NCI-H2196 (cell line): ENCODE data around the gene MTREX.

Experiments
- DNase-seq: peaks from one replicate; lab custom pipeline; 2025; ENCODE audit not compliant: unreplicated experiment; lab: John Stamatoyannopoulos, UW

The MTREX gene

DNA sequence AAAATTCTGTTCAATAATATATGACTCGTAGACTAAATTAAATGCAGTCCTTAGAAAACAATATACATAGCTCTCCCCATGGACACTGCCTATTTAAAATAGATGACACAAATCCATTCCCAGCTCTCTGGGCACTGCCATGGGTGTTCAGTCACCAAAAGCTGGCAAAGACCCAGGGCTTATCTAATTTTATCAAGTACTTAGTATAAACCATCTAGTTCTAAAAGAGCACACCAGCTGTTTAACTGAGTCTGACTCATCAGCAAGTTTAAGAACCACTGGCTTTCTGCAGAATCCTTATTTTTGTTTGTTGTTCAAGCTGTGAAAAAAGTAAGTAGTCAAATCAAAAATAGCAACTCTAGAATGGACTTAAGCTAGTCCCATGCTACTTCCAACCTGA is 119.4 kb downstream of the MTREX start:
- peak; percentile 34 for DNase-seq

DNA sequence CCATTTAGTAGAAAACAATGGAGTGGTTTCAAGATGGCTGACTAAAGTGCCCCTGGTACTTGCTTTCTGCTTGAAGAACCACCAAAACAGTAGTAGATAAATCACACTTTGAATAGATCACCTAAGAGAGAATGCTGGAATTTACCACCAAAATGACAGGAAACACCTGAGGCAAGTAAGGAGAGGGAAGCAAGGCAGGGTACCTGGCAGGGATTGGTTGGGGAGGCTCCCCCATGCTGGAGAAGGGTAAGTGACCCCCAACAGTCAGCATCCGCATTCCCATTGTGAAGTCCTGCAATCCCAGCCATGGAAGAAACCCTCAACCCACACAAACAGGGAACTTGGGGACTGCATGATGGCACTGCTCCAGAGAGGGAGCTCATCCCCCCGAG is 121.4 kb downstream of the MTREX start:
- DNase-seq, result no peak

DNA sequence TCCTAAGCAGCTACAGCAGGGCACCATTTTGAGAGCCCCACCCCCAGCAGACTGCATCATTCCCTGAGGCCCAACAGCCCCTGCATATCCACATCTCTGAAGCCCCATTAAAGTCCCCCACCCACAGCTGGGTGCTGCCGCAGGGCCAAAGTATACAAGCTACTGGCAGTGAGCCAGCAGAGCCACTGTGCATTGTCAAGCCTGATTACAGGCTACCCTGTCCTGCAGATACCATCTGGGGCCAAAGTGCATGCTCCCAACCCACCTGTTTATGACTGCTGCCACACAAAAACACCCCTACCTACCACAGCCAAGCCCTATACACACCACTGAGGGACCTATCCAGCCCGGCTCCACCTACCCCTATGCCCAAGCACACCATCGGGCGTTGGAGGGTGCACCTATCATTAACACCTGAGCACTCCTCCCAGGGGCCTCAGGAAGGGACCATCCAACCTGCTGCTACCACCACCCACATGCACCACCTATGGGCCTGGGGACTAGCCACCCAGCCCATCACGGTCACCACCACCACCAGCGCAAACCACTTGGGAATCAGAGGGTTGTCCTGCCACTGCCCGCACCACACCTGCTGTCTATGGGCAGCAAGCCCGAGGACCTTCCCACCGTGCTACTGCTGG is 121.9 kb downstream of the MTREX start:
- DNase-seq, result no peak

GRCh38 chr5:55432549-55432948 is 124.8 kb downstream of the MTREX start:
- DNase-seq, result no peak

DNA sequence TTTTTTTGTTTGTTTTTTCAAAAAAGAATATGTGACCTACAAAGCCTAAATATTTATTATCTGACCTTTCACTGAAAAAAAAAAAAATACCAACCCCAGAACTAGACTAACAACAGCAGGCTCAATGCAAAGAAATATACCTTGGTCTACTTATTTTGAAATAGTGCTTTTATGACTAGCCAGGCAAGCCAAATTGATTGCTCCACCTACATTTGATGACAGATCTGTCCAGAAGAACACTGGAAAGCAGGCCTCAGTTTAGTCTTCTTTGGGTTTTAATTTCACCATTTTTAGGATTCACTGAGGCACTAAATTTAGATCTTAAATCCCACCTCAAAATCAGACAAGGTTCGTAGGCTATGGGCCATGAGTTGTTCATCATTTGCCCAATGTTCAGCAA is 129.7 kb downstream of the MTREX start:
- DNase-seq, result no peak

DNA sequence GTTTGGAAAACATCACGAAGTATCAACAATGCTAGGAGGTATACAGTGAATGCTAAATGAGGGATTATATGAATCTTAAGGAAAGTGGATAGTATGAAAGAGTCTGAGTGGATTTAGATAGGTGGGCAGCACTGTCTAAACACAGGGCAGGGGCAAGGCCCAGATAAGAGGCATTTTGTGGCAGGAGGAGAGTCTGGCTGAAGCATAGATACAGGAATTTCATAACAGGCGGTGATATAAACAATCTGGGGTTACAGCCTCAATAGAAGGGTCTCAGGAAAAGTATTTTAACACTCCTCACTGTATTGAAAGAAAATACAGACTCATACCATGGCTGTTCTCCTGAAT is 130.0 kb downstream of the MTREX start:
- no peak for DNase-seq

GRCh38 chr5:55438998-55439397 is 131.2 kb downstream of the MTREX start:
- DNase-seq, result no peak

DNA sequence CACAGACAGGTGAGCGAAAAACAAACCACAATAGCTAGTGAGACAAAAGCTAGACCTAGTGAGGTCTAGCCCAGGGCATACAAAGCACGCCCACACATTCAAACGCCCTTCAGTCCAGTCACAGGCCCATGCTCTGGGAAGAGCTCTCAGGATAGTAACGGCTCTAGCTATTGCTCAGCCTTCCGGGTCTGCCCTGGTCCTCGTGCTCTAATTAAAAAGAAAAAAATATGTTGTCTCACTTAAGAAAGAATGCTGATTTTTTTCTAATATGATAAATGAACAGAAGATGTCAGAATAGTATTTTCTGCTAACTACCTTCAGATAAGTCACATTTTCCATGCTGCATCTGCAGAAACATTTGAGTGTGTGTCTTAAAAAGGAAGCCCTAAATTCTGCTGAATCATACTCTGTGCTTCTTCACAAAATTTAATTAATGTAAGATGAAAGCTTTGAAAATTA is 132.4 kb downstream of the MTREX start:
- DNase-seq, result no peak

- DNase-seq, result no peak
Measured at GRCh38 chr5:55441107-55441771, 133.4 kb downstream of the MTREX start.

DNA sequence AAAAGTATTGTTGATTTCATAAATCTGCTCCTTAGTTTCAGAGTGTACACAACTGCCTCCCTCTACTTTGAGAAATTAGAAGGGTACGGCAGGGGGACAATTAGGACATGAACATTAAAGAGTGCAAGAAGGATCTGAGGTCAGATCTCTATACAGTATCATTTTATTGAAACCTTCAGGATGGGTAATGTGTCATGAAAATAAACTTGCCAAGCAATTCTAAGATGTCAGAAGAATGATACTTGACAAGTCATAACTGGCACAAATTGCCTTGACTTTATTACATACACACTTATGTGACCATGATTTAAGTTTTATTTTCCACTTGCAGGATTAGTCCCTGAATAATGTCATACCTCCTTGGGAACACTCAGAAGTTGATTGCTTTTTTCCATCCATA is 134.2 kb downstream of the MTREX start:
- DNase-seq, result no peak

DNA sequence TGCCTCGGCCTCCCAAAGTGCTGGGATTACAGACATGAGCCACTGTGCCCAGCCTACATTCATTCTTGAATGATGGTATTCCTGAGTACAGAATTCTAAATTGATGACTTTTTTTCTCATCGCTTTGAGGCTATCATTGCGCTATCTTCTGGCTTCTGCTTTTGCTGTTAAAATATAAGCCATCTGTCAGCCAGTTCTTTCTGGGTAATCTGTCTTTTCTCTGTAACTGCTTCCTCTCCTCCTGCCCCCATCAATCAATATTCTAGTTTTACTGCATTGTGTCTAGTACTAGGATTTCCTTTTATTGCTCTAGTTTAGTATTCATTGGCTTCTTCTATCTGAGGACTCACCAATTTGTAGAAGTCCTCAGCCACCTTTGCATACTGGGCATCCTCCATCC is 138.0 kb downstream of the MTREX start:
- no peak for DNase-seq

DNA sequence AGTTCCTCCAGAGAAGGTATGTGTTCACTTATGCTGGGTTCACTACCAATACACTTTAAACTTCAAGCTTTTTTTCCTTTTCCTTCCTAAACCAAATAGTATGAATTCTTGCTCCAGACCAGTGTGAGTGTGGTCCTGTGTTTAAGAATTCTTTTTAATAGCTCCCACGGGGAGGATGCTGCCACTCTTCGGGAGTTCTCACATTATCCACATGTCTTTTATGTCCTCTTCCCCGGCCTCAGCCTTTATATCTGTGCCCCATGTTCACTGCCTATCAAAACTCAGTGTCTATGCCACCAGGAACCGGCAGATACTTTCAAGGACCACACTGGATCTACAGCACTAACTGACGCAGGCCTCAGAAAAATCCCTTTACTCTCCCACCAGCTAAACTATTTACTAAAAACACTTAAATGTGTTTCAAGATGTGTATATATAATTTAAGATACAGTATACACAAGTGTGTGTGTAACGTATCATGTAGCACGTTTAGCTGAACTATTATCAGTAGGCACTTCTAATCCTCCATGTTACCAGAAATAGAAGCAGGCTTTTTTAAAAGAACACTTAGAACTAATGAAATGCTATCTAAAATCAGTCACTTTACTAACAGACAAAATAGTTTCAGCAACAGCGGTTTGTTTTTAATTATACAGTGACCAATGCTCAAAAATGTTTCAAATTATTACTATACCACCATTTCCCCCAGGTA is 139.0 kb downstream of the MTREX start:
- DNase-seq, result no peak

- no peak for DNase-seq
Measured at GRCh38 chr5:55450050-55450765, 142.4 kb downstream of the MTREX start.

DNA sequence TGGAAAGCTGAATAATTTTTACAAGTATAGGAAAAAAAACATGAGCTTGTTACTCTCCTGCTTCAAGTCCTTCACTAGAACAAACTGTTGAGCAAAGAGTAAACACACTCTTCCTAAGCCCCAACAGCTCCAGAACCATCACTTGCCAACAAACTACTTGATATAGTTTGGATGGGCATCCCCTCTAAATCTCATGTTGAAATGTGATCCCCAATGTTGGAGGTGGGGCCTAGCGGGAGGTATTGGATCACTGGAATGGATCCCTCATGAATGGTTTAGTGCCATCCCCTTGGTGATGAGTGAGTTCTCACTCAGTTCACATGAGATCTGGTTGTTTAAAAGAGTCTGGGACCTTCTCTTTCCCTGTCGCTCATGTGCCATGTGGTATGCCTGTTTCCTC is 144.2 kb downstream of the MTREX start:
- DNase-seq, result no peak

DNA sequence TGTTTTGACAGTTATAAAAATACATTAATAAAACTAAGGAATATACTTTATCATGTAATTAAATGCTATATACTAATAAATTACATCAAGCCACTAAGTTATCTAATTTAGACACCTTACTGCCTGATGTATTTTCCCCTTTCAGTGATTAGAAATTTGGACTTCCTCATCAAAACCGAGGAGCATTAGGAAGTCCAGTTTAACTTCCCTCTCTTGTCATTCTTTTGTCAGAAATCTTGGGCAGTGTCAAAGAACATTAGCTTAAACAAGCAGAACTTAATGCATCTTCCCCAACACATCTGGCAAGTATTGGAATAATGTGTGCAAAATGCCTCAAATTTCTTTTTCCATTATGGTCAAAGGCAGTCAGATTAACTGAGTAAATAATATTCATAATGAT is 145.4 kb downstream of the MTREX start:
- DNase-seq, result no peak

- DNase-seq, result no peak
Measured at GRCh38 chr5:55454282-55454681, 146.5 kb downstream of the MTREX start.

GRCh38 chr5:55456216-55456895 is 148.6 kb downstream of the MTREX start:
- DNase-seq, result no peak

DNA sequence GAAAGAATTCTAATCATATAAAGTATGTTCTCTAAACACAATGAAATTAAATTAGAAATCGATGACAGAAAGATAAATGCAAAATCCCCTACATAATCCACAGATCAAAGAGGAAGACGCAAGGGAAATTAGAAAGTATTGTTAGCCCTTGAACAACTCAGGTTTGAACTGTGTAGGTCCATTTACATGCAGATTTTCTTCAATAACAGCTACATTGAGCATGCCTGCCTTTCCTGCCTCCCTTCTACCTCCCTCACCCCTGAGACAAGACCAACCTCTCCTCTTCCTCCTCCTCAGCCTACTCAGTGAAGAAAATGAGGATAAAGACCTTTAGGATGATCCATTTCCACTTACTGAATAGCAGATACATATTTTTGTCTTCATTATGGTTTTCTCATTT is 151.8 kb downstream of the MTREX start:
- DNase-seq, result no peak

- no peak for DNase-seq
Measured at GRCh38 chr5:55463613-55464012, 155.8 kb downstream of the MTREX start.

DNA sequence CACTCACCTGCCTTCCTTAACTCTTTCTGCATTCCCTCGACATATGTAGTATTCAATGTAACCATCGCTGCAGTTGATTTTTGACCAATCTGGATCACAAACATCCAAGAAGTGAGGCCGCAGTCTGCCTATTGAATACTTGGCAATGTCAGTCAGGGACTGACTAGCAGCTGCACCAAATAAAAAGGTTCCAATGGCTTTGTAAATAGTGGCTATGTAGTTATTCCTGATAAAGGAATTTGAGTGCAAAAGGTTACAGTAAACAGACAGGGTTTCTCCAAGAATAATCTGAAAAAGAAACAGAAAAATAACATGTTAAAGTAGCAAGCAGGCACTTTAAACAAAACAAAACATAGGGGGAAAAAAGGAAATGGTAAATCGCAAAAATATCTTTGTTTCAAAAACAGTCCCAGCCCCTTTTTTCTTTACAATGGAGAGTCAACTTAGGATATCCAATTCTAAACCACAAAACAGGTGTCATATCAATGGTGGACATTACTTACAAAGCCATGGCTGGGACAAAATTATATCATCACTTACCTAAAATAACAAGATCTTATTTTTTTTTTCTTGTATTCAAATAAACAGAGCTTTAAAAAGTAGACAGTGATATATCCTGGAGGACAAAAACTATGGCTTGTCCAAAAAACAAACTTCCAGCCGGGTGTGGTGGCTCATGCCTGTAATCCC is 160.2 kb downstream of the MTREX start:
- no peak for DNase-seq

- DNase-seq, result no peak
Measured at GRCh38 chr5:55469839-55470238, 162.1 kb downstream of the MTREX start.
